ENCODE results near the gene APPBP2. TPM values are rescaled to one million over a fixed set of nuclear protein-coding genes. Genes with fewer than 3 reads are reported as not detected.

The APPBP2 gene
- polyA plus RNA-seq, 1 of the 3 experiments (the other 2 are of a cell fraction): 7.6 TPM

DNA sequence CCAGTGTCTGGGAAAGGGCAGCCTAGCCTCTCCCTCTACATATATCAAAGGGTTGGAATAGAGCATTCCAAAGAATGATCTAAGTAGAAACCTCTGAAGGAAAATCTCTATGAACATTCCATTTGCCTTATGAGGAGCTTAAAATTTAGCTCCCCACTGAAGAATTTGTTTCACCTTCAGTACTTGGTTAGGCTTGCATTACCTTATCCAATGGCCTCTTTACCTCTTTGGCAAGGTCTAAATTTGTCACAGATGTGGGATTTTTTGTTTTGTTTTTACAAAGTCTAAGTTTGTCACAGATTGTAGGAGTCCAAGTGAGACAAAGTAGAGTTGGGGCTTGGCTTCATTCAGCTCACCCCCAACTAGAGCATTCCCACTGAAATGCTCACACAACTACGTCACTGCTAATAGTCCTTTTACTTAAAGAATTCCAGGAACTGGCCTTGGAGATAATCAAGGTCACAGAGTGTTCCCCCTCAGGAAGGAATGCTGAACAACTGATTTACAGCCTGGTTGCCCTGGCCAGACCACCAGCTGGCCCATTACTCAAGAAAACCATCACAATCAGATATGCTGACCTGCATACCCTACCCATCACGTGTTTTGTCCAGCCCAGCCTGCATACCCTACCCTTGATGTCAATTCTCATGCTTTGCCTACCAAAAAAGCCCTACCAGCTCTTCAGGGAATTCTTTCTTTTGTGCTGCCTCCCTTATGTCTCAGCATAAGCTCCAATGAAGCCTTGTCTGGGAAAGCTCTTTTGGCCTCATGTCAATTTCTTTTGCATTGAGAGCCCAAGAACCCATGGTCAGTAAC is 47.4 kb upstream of the APPBP2 start (continued):
- TF ChIP-seq RXRA (IDR thresholded peaks at IDR 0.05; ENCODE audit: borderline replicate concordance, low read depth) (peak; percentile 93), ZBTB33 (IDR thresholded peaks at IDR 0.05; ENCODE audit: borderline replicate concordance, low read depth) (0 out of 2 replicates have a peak, but pooled peaks have one; percentile 61), TCF12 (IDR thresholded peaks at IDR 0.05) (peak; percentile 93), CTCF (IDR thresholded peaks at IDR 0.05) (peak; percentile 53), ELF1 (IDR thresholded peaks at IDR 0.05) (no peak), CHD2 (IDR thresholded peaks at IDR 0.05; ENCODE audit: low read length, partially characterized antibody) (no peak), FOXJ3 (CRISPR knock-in tag; IDR thresholded peaks at IDR 0.05) (no peak), EP300 (IDR thresholded peaks at IDR 0.05; ENCODE audit: borderline replicate concordance in 1 of 2, low read depth in 1 of 2, low read length in 1 of 2) (peak in 1 of 2 experiments; percentile 89; a peak in 3 of 4 replicates), GABPA (IDR thresholded peaks at IDR 0.05; ENCODE audit: low read depth) (no peak), EZH2phosphoT487 (IDR thresholded peaks at IDR 0.05; ENCODE audit: borderline replicate concordance, low read depth) (no peak), MXI1 (IDR thresholded peaks at IDR 0.05; ENCODE audit: low read depth, low read length) (no peak), REST (IDR thresholded peaks at IDR 0.05; ENCODE audit: low read depth, low read length) (peak; percentile 61; the same call in 1 of the 2 replicates), POLR2AphosphoS5 (IDR thresholded peaks at IDR 0.05; ENCODE audit: low read depth, low read length) (peak; percentile 32; the same call in 1 of the 2 replicates), RCOR1 (IDR thresholded peaks at IDR 0.05; ENCODE audit: low read length) (no peak), RAD21 (IDR thresholded peaks at IDR 0.05; ENCODE audit: low read length) (no peak), NRF1 (IDR thresholded peaks at IDR 0.05; ENCODE audit: low read depth, low read length) (no peak)
- TF ChIP-seq, protein P1, sequence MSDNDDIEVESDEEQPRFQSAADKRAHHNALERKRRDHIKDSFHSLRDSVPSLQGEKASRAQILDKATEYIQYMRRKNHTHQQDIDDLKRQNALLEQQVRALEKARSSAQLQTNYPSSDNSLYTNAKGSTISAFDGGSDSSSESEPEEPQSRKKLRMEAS (IDR thresholded peaks at IDR 0.05; ENCODE audit: low read depth): peak; percentile 62
- TF ChIP-seq, protein P2, sequence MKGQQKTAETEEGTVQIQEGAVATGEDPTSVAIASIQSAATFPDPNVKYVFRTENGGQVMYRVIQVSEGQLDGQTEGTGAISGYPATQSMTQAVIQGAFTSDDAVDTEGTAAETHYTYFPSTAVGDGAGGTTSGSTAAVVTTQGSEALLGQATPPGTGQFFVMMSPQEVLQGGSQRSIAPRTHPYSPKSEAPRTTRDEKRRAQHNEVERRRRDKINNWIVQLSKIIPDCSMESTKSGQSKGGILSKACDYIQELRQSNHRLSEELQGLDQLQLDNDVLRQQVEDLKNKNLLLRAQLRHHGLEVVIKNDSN (IDR thresholded peaks at IDR 0.05; ENCODE audit: borderline replicate concordance, low read depth): peak; percentile 83
